HepG2 (cell line): ENCODE measurements around the gene ZBTB46. TPM values are rescaled to one million over a fixed set of nuclear protein-coding genes. Genes with fewer than 3 reads are reported as not detected.
A peak's percentile ranks its signal among the peaks of the same experiment; 100 is the strongest.

Experiments
- CSRNP1 ChIP-seq: sonication (generic); formaldehyde crosslinking; IDR thresholded peaks from 2 replicates; pipeline ENCODE4 v1.8.1; 2023; ENCODE audit warnings: mild to moderate bottlenecking, missing genetic modification reagents
- FOXA3 ChIP-seq: IDR thresholded peaks from 2 replicates; pipeline ENCODE4 v1.6.1; 2016; ENCODE audit warnings: missing genetic modification reagents, missing compliant biosample characterization
- GRHL1 ChIP-seq: sonication (generic); formaldehyde crosslinking; conservative IDR thresholded peaks from 2 replicates; pipeline ENCODE4 v1.8.0; 2022; ENCODE audit warnings: missing genetic modification reagents
- IRX3 ChIP-seq: sonication (generic); formaldehyde crosslinking; IDR thresholded peaks from 2 replicates; pipeline ENCODE4 v1.8.1; 2023; ENCODE audit warnings: mild to moderate bottlenecking, low read depth, missing genetic modification reagents, borderline replicate concordance
- KLF16 ChIP-seq, 2 experiments: sonication (generic) in 1 of 2; formaldehyde crosslinking in 1 of 2; IDR thresholded peaks; 2 replicates each; pipeline versions ENCODE4 v1.6.1 to v1.8.0; 2016 to 2023; ENCODE audit warnings: missing genetic modification reagents in 2 of 2, missing compliant biosample characterization in 1 of 2
- NCOA5 ChIP-seq: sonication (generic); formaldehyde crosslinking; IDR thresholded peaks from 2 replicates; pipeline ENCODE4 v1.4.0; 2020; ENCODE audit warnings: missing genetic modification reagents
- PHF20 ChIP-seq: sonication (generic); formaldehyde crosslinking; IDR thresholded peaks from 2 replicates; pipeline ENCODE4 v1.5.0; 2020; ENCODE audit warnings: mild to moderate bottlenecking, missing genetic modification reagents
- RAD51 ChIP-seq: fragments of 450-650 bp; IDR thresholded peaks from 2 replicates; pipeline ENCODE4 v1.6.1; 2016; ENCODE audit warnings: borderline replicate concordance
- RARG ChIP-seq: sonication (generic); formaldehyde crosslinking; IDR thresholded peaks from 2 replicates; pipeline ENCODE4 v1.4.0; 2020; ENCODE audit warnings: low read depth, mild to moderate bottlenecking, missing genetic modification reagents
- SMARCC2 ChIP-seq: fragments of 450-650 bp; IDR thresholded peaks from 2 replicates; pipeline ENCODE4 v1.6.1; 2017; ENCODE audit warnings: antibody characterized with exemption, mild to moderate bottlenecking
- SP1 ChIP-seq, 2 experiments: fragments of 450-650 bp in 1 of 2; sonication (generic) in 1 of 2; formaldehyde crosslinking in 1 of 2; IDR thresholded peaks; 2 replicates each; pipeline versions ENCODE4 v1.4.0 to v1.6.1; 2016 to 2020; ENCODE audit warnings: missing genetic modification reagents in 1 of 2
- TIGD3 ChIP-seq: sonication (generic); formaldehyde crosslinking; IDR thresholded peaks from 2 replicates; pipeline ENCODE4 v1.5.1; 2020; ENCODE audit warnings: mild to moderate bottlenecking, missing genetic modification reagents, borderline replicate concordance
- TMF1 ChIP-seq: sonication (generic); formaldehyde crosslinking; IDR thresholded peaks from 2 replicates; pipeline ENCODE4 v1.8.1; 2022; ENCODE audit warnings: low read depth, missing genetic modification reagents
- ZNF30 ChIP-seq: sonication (generic); formaldehyde crosslinking; IDR thresholded peaks from 2 replicates; pipeline ENCODE4 v1.5.0; 2020; ENCODE audit warnings: mild to moderate bottlenecking, missing genetic modification reagents
- ZNF333 ChIP-seq: sonication (generic); formaldehyde crosslinking; IDR thresholded peaks from 2 replicates; pipeline ENCODE4 v1.4.0; 2020; ENCODE audit warnings: mild to moderate bottlenecking, missing genetic modification reagents, borderline replicate concordance
- ZNF577 ChIP-seq: sonication (generic); formaldehyde crosslinking; IDR thresholded peaks from 2 replicates; pipeline ENCODE4 v1.4.0; 2020; ENCODE audit warnings: mild to moderate bottlenecking, low read depth, missing genetic modification reagents, borderline replicate concordance
- polyA plus RNA-seq, 8 experiments: library from polyadenylated mRNA; depleted of rRNA in 3 of 8; stranded (reverse) in 7 of 8; unstranded in 1 of 8; fragments of >200 nt; fragmentation: Illumina TruSeq in 4 of 8; extraction: Trizol in 4 of 8; gene quantifications; 2 replicates each; pipeline versions ENCODE4 v1.2.1 to v1.2.3, GENCODE V29; 2011 to 2016; ENCODE audit warnings: low read depth in 4 of 8, missing spikeins in 1 of 8, mixed read lengths in 1 of 8; ENCODE audit not compliant: insufficient read depth in 1 of 8
- total RNA-seq, 5 experiments: library from RNA; depleted of rRNA; stranded (reverse); fragments of >200 nt; fragmentation: Illumina TruSeq; extraction: Trizol; gene quantifications; 2 replicates each; pipeline ENCODE4 v1.2.3, GENCODE V29; 2016; ENCODE audit warnings: low read depth in 1 of 5
- TF ChIP-seq, protein P1 (sequence below): sonication (generic); formaldehyde crosslinking; conservative IDR thresholded peaks from 2 replicates; pipeline ENCODE4 v1.5.0; 2020; ENCODE audit warnings: missing genetic modification reagents
- TF ChIP-seq, protein P2 (sequence below): sonication (generic); formaldehyde crosslinking; IDR thresholded peaks from 2 replicates; pipeline ENCODE4 v1.4.0; 2020; ENCODE audit warnings: missing genetic modification reagents
- TF ChIP-seq, protein P3 (sequence below): sonication (generic); formaldehyde crosslinking; IDR thresholded peaks from 2 replicates; pipeline ENCODE4 v1.8.0; 2022; ENCODE audit warnings: low read depth, missing genetic modification reagents

The ZBTB46 gene
- total and polyA plus RNA-seq, 2 of the 13 experiments (the other 11 are each of a cell fraction or from before 2014, with no cell fraction given) = 1.6 to 13.5 TPM

- TF ChIP-seq GRHL1 (CRISPR knock-in tag) (no peak), IRX3 (CRISPR knock-in tag) (no peak), ZNF333 (no peak), SMARCC2 (no peak), ZNF577 (CRISPR knock-in tag) (no peak), RAD51 (no peak), TIGD3 (CRISPR knock-in tag) (no peak), CSRNP1 (CRISPR knock-in tag) (peak; percentile 30; the same call in 1 of the 2 replicates), NCOA5 (CRISPR knock-in tag) (0 out of 2 replicates have a peak, but pooled peaks have one; percentile 33), FOXA3 (CRISPR knock-in tag) (no peak), SP1 (IDR thresholded peaks at IDR 0.05) (no peak), SP1 (CRISPR knock-in tag; IDR thresholded peaks at IDR 0.05) (no peak; the same call in 1 of the 2 replicates), KLF16 (CRISPR knock-in tag; IDR thresholded peaks at IDR 0.05) (no peak), PHF20 (no peak), TMF1 (no peak), RARG (CRISPR knock-in tag) (no peak), ZNF30 (CRISPR knock-in tag) (no peak)
- TF ChIP-seq, protein P1, sequence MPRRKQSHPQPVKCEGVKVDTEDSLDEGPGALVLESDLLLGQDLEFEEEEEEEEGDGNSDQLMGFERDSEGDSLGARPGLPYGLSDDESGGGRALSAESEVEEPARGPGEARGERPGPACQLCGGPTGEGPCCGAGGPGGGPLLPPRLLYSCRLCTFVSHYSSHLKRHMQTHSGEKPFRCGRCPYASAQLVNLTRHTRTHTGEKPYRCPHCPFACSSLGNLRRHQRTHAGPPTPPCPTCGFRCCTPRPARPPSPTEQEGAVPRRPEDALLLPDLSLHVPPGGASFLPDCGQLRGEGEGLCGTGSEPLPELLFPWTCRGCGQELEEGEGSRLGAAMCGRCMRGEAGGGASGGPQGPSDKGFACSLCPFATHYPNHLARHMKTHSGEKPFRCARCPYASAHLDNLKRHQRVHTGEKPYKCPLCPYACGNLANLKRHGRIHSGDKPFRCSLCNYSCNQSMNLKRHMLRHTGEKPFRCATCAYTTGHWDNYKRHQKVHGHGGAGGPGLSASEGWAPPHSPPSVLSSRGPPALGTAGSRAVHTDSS = no peak
- TF ChIP-seq, protein P2, sequence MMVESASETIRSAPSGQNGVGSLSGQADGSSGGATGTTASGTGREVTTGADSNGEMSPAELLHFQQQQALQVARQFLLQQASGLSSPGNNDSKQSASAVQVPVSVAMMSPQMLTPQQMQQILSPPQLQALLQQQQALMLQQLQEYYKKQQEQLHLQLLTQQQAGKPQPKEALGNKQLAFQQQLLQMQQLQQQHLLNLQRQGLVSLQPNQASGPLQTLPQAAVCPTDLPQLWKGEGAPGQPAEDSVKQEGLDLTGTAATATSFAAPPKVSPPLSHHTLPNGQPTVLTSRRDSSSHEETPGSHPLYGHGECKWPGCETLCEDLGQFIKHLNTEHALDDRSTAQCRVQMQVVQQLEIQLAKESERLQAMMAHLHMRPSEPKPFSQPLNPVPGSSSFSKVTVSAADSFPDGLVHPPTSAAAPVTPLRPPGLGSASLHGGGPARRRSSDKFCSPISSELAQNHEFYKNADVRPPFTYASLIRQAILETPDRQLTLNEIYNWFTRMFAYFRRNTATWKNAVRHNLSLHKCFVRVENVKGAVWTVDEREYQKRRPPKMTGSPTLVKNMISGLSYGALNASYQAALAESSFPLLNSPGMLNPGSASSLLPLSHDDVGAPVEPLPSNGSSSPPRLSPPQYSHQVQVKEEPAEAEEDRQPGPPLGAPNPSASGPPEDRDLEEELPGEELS (CRISPR knock-in tag) = no peak
- TF ChIP-seq, protein P3, sequence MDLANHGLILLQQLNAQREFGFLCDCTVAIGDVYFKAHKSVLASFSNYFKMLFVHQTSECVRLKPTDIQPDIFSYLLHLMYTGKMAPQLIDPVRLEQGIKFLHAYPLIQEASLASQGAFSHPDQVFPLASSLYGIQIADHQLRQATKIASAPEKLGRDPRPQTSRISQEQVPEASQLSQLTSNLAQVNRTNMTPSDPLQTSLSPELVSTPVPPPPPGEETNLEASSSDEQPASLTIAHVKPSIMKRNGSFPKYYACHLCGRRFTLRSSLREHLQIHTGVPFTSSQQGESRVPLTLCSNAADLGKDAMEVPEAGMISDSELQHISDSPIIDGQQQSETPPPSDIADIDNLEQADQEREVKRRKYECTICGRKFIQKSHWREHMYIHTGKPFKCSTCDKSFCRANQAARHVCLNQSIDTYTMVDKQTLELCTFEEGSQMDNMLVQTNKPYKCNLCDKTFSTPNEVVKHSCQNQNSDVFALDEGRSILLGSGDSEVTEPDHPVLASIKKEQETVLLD (CRISPR knock-in tag) = no peak
Measured at GRCh38 chr20:63741676-63742380, 89.2 kb downstream of the ZBTB46 start (continued).
